H1 (cell line): ENCODE results near the gene HBB. TPM values are rescaled to one million over a fixed set of nuclear protein-coding genes. Genes with fewer than 3 reads are reported as not detected.

Experiments used
- CTCF ChIA-PET: fragments of 300-600 bp; sonication (Branson Sonifier 250); formaldehyde crosslinking; loops from one replicate; lab custom pipeline; 2021; ENCODE audit not compliant: partially characterized antibody; lab: Charles Lee
- POLR2A ChIA-PET: fragments of 300-600 bp; sonication (Branson Sonifier 250); formaldehyde crosslinking; loops from one replicate; lab custom pipeline; 2021; ENCODE audit warnings: inconsistent platforms; ENCODE audit not compliant: partially characterized antibody; lab: Charles Lee
- DNase-seq, 2 experiments: peaks; one replicate each; pipeline versions ENCODE4 v3.0.0 to v3.0.0-alpha.2; 2010 to 2022; ENCODE audit warnings: low spot score in 2 of 2, low read depth in 1 of 2, mixed read lengths in 1 of 2
- FAIRE-seq: peaks from 2 replicates; lab custom pipeline; 2011; peaks lifted over from hg19 to GRCh38; lab: Jason Lieb, UNC
- H2AFZ ChIP-seq: 2 replicates; pipeline ENCODE4 v1.8.1; 2012; ENCODE audit warnings: low read length, inconsistent platforms
- H2AK5ac ChIP-seq: 2 replicates; pipeline ENCODE4 v1.6.1; 2013; ENCODE audit warnings: low read depth, low read length
- H2BK120ac ChIP-seq: replicated peaks from 2 replicates; pipeline ENCODE3; 2013; ENCODE audit warnings: low read depth, low read length, inconsistent platforms
- H2BK12ac ChIP-seq: 2 replicates; pipeline ENCODE4 v1.6.1; 2013; ENCODE audit warnings: low read depth, low read length
- H2BK15ac ChIP-seq: 2 replicates; pipeline ENCODE4 v1.6.1; 2013; ENCODE audit warnings: low read length
- H2BK20ac ChIP-seq: 2 replicates; pipeline ENCODE4 v1.6.1; 2013; ENCODE audit warnings: low read length
- H2BK5ac ChIP-seq: 2 replicates; pipeline ENCODE4 v1.6.1; 2013; ENCODE audit warnings: low read depth, low read length
- H3K14ac ChIP-seq: 2 replicates; pipeline ENCODE4 v1.6.1; 2013; ENCODE audit warnings: inconsistent platforms; ENCODE audit not compliant: insufficient read length
- H3K18ac ChIP-seq: 2 replicates; pipeline ENCODE4 v1.6.1; 2013; ENCODE audit warnings: low read length; ENCODE audit errors: extremely low read depth
- H3K23ac ChIP-seq: 2 replicates; pipeline ENCODE4 v1.6.1; 2013; ENCODE audit warnings: inconsistent platforms; ENCODE audit not compliant: insufficient read length
- H3K23me2 ChIP-seq: 2 replicates; pipeline ENCODE4 v1.6.1; 2013; ENCODE audit warnings: low read depth, low read length
- H3K27ac ChIP-seq: 2 replicates; pipeline ENCODE4 v1.6.1; 2011; ENCODE audit warnings: low read depth, low read length, inconsistent platforms
- H3K27me3 ChIP-seq, 4 experiments: replicated peaks in 1 of 4; 1 replicate in 1 of 4; 2 replicates in 3 of 4; pipeline versions ENCODE4 v1.6.1 to v1.8.1; 2011 to 2013; ENCODE audit warnings: low read length in 3 of 4, mild to moderate bottlenecking in 3 of 4, inconsistent platforms in 2 of 4, mixed read lengths in 2 of 4, moderate library complexity in 1 of 4; ENCODE audit not compliant: control insufficient read depth in 3 of 4, insufficient read depth in 3 of 4; ENCODE audit errors: extremely low read depth in 1 of 4
- H3K36me3 ChIP-seq, 4 experiments: 2 replicates each; pipeline versions ENCODE4 v1.6.1 to v1.8.1; 2011 to 2013; ENCODE audit warnings: mild to moderate bottlenecking in 4 of 4, low read length in 3 of 4, moderate library complexity in 2 of 4, control low read depth in 1 of 4, inconsistent platforms in 1 of 4; ENCODE audit not compliant: insufficient read depth in 4 of 4, control insufficient read depth in 2 of 4
- H3K4ac ChIP-seq: replicated peaks from 2 replicates; pipeline ENCODE3; 2013; ENCODE audit warnings: low read length, low read depth, mixed read lengths, inconsistent platforms; ENCODE audit not compliant: insufficient read length
- H3K4me1 ChIP-seq, 4 experiments: replicated peaks in 1 of 4; 1 replicate in 1 of 4; 2 replicates in 3 of 4; pipeline versions ENCODE4 v1.6.1 to v1.8.1; 2011 to 2013; ENCODE audit warnings: low read length in 3 of 4, inconsistent platforms in 2 of 4, mixed read lengths in 1 of 4; ENCODE audit not compliant: insufficient read depth in 4 of 4, control insufficient read depth in 3 of 4
- H3K4me2 ChIP-seq, 2 experiments: 2 replicates each; pipeline versions ENCODE4 v1.6.1 to v1.8.1; 2011 to 2013; ENCODE audit warnings: low read depth in 2 of 2, low read length in 2 of 2, control low read depth in 1 of 2, inconsistent platforms in 1 of 2, mild to moderate bottlenecking in 1 of 2; ENCODE audit not compliant: insufficient read depth in 1 of 2
- H3K4me3 ChIP-seq, 4 experiments: fragments of 200-600, 300-600 bp in 1 of 4; sonication (generic), shearing (Covaris generic), sonication (Bioruptor Twin) in 1 of 4; 2 replicates each; pipeline versions ENCODE4 v1.5.1 to v1.8.1; 2011 to 2016; ENCODE audit warnings: low read length in 4 of 4, low read depth in 3 of 4, control low read depth in 2 of 4, inconsistent platforms in 2 of 4, mild to moderate bottlenecking in 2 of 4, mixed read lengths in 1 of 4, moderate library complexity in 1 of 4; ENCODE audit not compliant: insufficient read depth in 2 of 4; ENCODE audit errors: extremely low read depth in 1 of 4
- H3K56ac ChIP-seq: replicated peaks from 2 replicates; pipeline ENCODE3; 2013; ENCODE audit warnings: low read depth, mild to moderate bottlenecking, mixed read lengths, low read length, inconsistent platforms; ENCODE audit not compliant: insufficient read length
- H3K79me1 ChIP-seq: 2 replicates; pipeline ENCODE4 v1.6.1; 2013; ENCODE audit warnings: low read depth, low read length, control low read depth
- H3K79me2 ChIP-seq, 2 experiments: 2 replicates each; pipeline versions ENCODE4 v1.6.1 to v1.8.1; 2012 to 2013; ENCODE audit warnings: low read length in 2 of 2, mild to moderate bottlenecking in 2 of 2, inconsistent platforms in 1 of 2; ENCODE audit not compliant: insufficient read depth in 2 of 2, control insufficient read depth in 1 of 2
- H3K9ac ChIP-seq, 4 experiments: replicated peaks in 1 of 4; 1 replicate in 1 of 4; 2 replicates in 3 of 4; pipeline versions ENCODE4 v1.6.1 to v1.8.1; 2011 to 2013; ENCODE audit warnings: low read depth in 3 of 4, low read length in 3 of 4, control low read depth in 2 of 4, mild to moderate bottlenecking in 2 of 4, moderate library complexity in 2 of 4, inconsistent platforms in 1 of 4; ENCODE audit errors: extremely low read depth in 1 of 4
- H3K9me3 ChIP-seq, 2 experiments: 2 replicates each; pipeline versions ENCODE4 v1.6.1 to v1.8.1; 2012 to 2013; ENCODE audit warnings: mild to moderate bottlenecking in 2 of 2, moderate library complexity in 2 of 2, control low read depth in 1 of 2, inconsistent platforms in 1 of 2, low read depth in 1 of 2, low read length in 1 of 2, mixed read lengths in 1 of 2; ENCODE audit not compliant: insufficient read depth in 2 of 2
- H4K20me1 ChIP-seq, 2 experiments: replicated peaks in 1 of 2; 2 replicates each; pipeline versions ENCODE3 to v1.8.1; 2011 to 2013; ENCODE audit warnings: inconsistent platforms in 2 of 2, low read length in 2 of 2, mild to moderate bottlenecking in 1 of 2; ENCODE audit not compliant: insufficient read depth in 2 of 2, control insufficient read depth in 1 of 2
- H4K5ac ChIP-seq: 2 replicates; pipeline ENCODE4 v1.6.1; 2013; ENCODE audit warnings: low read length, low read depth, mixed read lengths, inconsistent platforms; ENCODE audit not compliant: insufficient read length
- H4K8ac ChIP-seq: 2 replicates; pipeline ENCODE4 v1.8.0; 2013; ENCODE audit warnings: mild to moderate bottlenecking, moderate library complexity, low read length, inconsistent platforms; ENCODE audit not compliant: insufficient read depth; ENCODE audit errors: extremely low read depth
- H4K91ac ChIP-seq: replicated peaks from 2 replicates; pipeline ENCODE3; 2013; ENCODE audit warnings: low read length, mixed read lengths, inconsistent platforms; ENCODE audit not compliant: insufficient read length
- ASH2L ChIP-seq: fragments of 200-600, 300-600 bp; sonication (generic); IDR thresholded peaks from one replicate; pipeline ENCODE4 v1.7.1; 2017; ENCODE audit warnings: low read length
- CTBP2 ChIP-seq: IDR thresholded peaks from 2 replicates; pipeline ENCODE4 v1.7.0; 2011; ENCODE audit warnings: borderline replicate concordance, mild to moderate bottlenecking, moderate library complexity, mixed read lengths, low read length; ENCODE audit not compliant: insufficient read depth, insufficient read length
- EZH2 ChIP-seq: fragments of 200-600 bp; sonication (generic); IDR thresholded peaks from 2 replicates; pipeline ENCODE4 v1.7.1; 2012; ENCODE audit warnings: low read depth, mild to moderate bottlenecking, moderate library complexity, low read length, inconsistent platforms; ENCODE audit not compliant: severe bottlenecking
- JUND ChIP-seq: IDR thresholded peaks from 2 replicates; pipeline ENCODE4 v1.6.1; 2011; ENCODE audit warnings: mild to moderate bottlenecking, improper control_type of control experiment, low read length
- PHF8 ChIP-seq: fragments of 200-600 bp; sonication (generic); conservative IDR thresholded peaks from 2 replicates; pipeline ENCODE4 v1.7.1; 2012; ENCODE audit warnings: low read depth, mild to moderate bottlenecking, inconsistent platforms, low read length, moderate library complexity
- TCF12 ChIP-seq: IDR thresholded peaks from 2 replicates; pipeline ENCODE4 v1.6.1; 2011; ENCODE audit warnings: low read depth, mild to moderate bottlenecking, low read length
- WGBS, 2 experiments: shearing (Covaris generic) in 1 of 2; methylation state at CpG; one replicate each; pipeline versions ENCODE4 v1.1.6 to v1.1.7; 2013 to 2015; ENCODE audit warnings: low lambda C conversion rate in 2 of 2, mixed read lengths in 2 of 2, inconsistent platforms in 1 of 2, low coverage in 1 of 2, missing lambda C conversion rate in 1 of 2; ENCODE audit not compliant: insufficient replicate concordance in 2 of 2, insufficient coverage in 1 of 2, insufficient read length in 1 of 2; ENCODE audit errors: extremely low coverage in 1 of 2, missing lambda C conversion rate in 1 of 2; 5-methylcytosine and 5-hydroxymethylcytosine counted together
- polyA plus RNA-seq, 7 experiments: library from polyadenylated mRNA; depleted of rRNA in 3 of 7; stranded (reverse) in 5 of 7; unstranded in 2 of 7; fragments of >200 nt in 5 of 7; fragments of 200-250 nt in 2 of 7; gene quantifications; 1 replicate in 5 of 7; 2 replicates in 1 of 7; 4 replicates in 1 of 7; pipeline versions ENCODE4 v1.2.1 to v1.2.3, GENCODE V29; 2011 to 2013; ENCODE audit warnings: missing spikeins in 2 of 7, mixed read lengths in 2 of 7
- total RNA-seq: library from RNA; stranded (reverse); fragmentation: NEBNext Ultra II Directional; extraction: Animal tissue kit (Norgen Biotek cat#: 25700); gene quantifications from 2 replicates; pipeline ENCODE4 v1.2.1, GENCODE V29; 2021
- TF ChIP-seq, protein P1 (sequence below): IDR thresholded peaks from 2 replicates; pipeline ENCODE4 v1.6.1; 2011; ENCODE audit warnings: low read length, improper control_type of control experiment

HBB gene
- total and polyA plus RNA-seq, 2 of the 8 experiments (the other 6 are each of a cell fraction or from before 2014, with no cell fraction given), result not detected

DNA sequence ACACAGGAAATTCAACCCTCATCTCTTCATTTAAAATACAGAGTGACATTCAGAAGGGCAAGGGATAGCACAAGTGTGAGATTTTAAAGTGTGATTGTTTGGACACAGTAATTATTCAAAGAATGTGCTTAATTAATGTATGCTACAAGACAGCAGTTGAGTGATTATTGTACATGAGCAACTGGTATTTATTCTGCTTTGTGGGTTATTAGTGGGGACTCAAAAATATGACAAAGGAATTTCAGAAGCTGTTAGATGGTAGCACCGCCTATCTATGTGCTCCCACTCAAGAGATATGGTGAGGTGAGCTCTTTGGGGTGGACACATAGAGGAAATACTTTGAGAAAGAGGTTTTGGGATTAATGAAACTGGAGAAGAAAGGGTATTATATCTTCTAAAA is 13.2 kb upstream of the HBB start:
- no peaks in the 10 kb centered on the region for H3K79me2 ChIP-seq
- H3K4me2 ChIP-seq, result no peak overlapping the region
- no peak overlapping the region for H2BK5ac ChIP-seq
- no peak overlapping the region for H2BK120ac ChIP-seq
- ChIA-PET POLR2A (no interaction called here), CTCF (interaction anchor here (1.2 to 1.6 kb wide), 3 partner anchors 10 to 32 kb away, joined by 3 to 4 read pairs (median 4); no protein-coding TSS in a partner anchor)
- TF ChIP-seq EZH2, result no peak
- TF ChIP-seq TCF12, result no peak
- no peak for TF ChIP-seq ASH2L
- TF ChIP-seq, protein P1, sequence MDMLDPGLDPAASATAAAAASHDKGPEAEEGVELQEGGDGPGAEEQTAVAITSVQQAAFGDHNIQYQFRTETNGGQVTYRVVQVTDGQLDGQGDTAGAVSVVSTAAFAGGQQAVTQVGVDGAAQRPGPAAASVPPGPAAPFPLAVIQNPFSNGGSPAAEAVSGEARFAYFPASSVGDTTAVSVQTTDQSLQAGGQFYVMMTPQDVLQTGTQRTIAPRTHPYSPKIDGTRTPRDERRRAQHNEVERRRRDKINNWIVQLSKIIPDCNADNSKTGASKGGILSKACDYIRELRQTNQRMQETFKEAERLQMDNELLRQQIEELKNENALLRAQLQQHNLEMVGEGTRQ, result no peak
- TF ChIP-seq PHF8, result no peak
- no peak for TF ChIP-seq CTBP2
- no peak for TF ChIP-seq JUND
- DNase-seq (no peak), FAIRE-seq (no peak)
- WGBS, 2 experiments, result 82% methylated on average over 1 of the region's 1 CpG; no CpG with 5 or more reads in 1 of the 2 experiments
- H3K79me1 ChIP-seq, result no peaks in the 10 kb centered on the region
- H3K4me3 ChIP-seq, result no peak overlapping the region
- H3K36me3 ChIP-seq, result no peaks in the 10 kb centered on the region
- H3K4ac ChIP-seq, result no peak overlapping the region
- no peak overlapping the region for H2AK5ac ChIP-seq
- H3K18ac ChIP-seq, result no peak overlapping the region
- H2BK15ac ChIP-seq, result no peak overlapping the region
- H2BK12ac ChIP-seq, result no peak overlapping the region
- H4K8ac ChIP-seq, result no peak overlapping the region
- no peak overlapping the region for H3K14ac ChIP-seq
- H3K23ac ChIP-seq, result no peak overlapping the region
- no peaks in the 10 kb centered on the region; the same call in 1 of the 2 replicates for H3K23me2 ChIP-seq
- H4K91ac ChIP-seq, result no peak overlapping the region
- no peak overlapping the region for H3K56ac ChIP-seq
- H2AFZ ChIP-seq, result no peak overlapping the region
- H3K27me3 ChIP-seq, result no peaks in the 10 kb centered on the region
- H3K27ac ChIP-seq, result no peak overlapping the region
- H3K9ac ChIP-seq, result no peak overlapping the region
- no peaks in the 10 kb centered on the region for H3K4me1 ChIP-seq
- no peak overlapping the region for H4K5ac ChIP-seq
- H2BK20ac ChIP-seq, result no peak overlapping the region
- H4K20me1 ChIP-seq, result no peaks in the 10 kb centered on the region
- no peaks in the 10 kb centered on the region for H3K9me3 ChIP-seq
